CD4-positive, alpha-beta T cell (primary cell): ENCODE data around the gene FAM124A. TPM values are rescaled to one million over a fixed set of nuclear protein-coding genes. Genes with fewer than 3 reads are reported as not detected.

Source experiments
- ATAC-seq: fragments of 200-7000 bp; cut with Tn5 transposase; one replicate; pipeline ENCODE4 v1.10.0; 2022; ENCODE audit warnings: mild to moderate bottlenecking; ENCODE audit not compliant: poor library complexity
- CTCF ChIA-PET: fragments of 350-600 bp; sonication (Branson Sonifier 250); formaldehyde crosslinking; loops from one replicate; lab custom pipeline; 2021; ENCODE audit warnings: antibody characterized with exemption, inconsistent platforms; lab: Charles Lee
- POLR2A ChIA-PET: fragments of 350-600 bp; sonication (Branson Sonifier 250); formaldehyde crosslinking; loops from one replicate; lab custom pipeline; 2021; ENCODE audit warnings: antibody characterized with exemption, inconsistent platforms; lab: Charles Lee
- DNase-seq, 14 experiments: peaks; one replicate each; pipeline ENCODE4 v3.0.0-alpha.2; 2013 to 2020; ENCODE audit warnings: mixed read lengths in 2 of 14
- H3K27ac ChIP-seq, 2 donors: one replicate each; pipeline versions ENCODE4 v1.5.1 to v1.7.0; 2013; ENCODE audit warnings: low read length in 2 of 2, low read depth in 1 of 2, mild to moderate bottlenecking in 1 of 2
- H3K27me3 ChIP-seq, 2 experiments: 1 replicate in 1 of 2; 2 replicates in 1 of 2; pipeline versions ENCODE4 v1.6.1 to v1.7.0; 2013; ENCODE audit warnings: low read length in 2 of 2, control low read depth in 1 of 2, mild to moderate bottlenecking in 1 of 2, moderate library complexity in 1 of 2; ENCODE audit not compliant: insufficient read depth in 2 of 2, control insufficient read depth in 1 of 2
- H3K36me3 ChIP-seq: one replicate; pipeline ENCODE4 v1.6.1; 2013; ENCODE audit warnings: low read length, control low read depth; ENCODE audit not compliant: insufficient read depth
- H3K4me1 ChIP-seq: one replicate; pipeline ENCODE4 v1.6.1; 2013; ENCODE audit warnings: low read length, control low read depth; ENCODE audit not compliant: insufficient read depth
- H3K4me3 ChIP-seq: one replicate; pipeline ENCODE4 v1.5.1; 2013; ENCODE audit warnings: mild to moderate bottlenecking, low read length, moderate library complexity
- H3K9me3 ChIP-seq, 2 experiments: 1 replicate in 1 of 2; 2 replicates in 1 of 2; pipeline versions ENCODE4 v1.6.1 to v1.7.0; 2013; ENCODE audit warnings: low read length in 2 of 2, mild to moderate bottlenecking in 2 of 2, control low read depth in 1 of 2, moderate library complexity in 1 of 2; ENCODE audit not compliant: control insufficient read depth in 1 of 2, insufficient read depth in 1 of 2
- H3K27ac Mint-ChIP-seq: one replicate; pipeline ENCODE4 v1.8.0; 2020; ENCODE audit warnings: mixed read lengths
- H3K27me3 Mint-ChIP-seq: one replicate; pipeline ENCODE4 v1.8.0; 2021; ENCODE audit warnings: mixed read lengths
- H3K36me3 Mint-ChIP-seq: one replicate; pipeline ENCODE4 v1.8.0; 2021; ENCODE audit warnings: low read depth, mixed read lengths
- H3K4me1 Mint-ChIP-seq: one replicate; pipeline ENCODE4 v1.8.0; 2021; ENCODE audit warnings: low read depth, mixed read lengths
- H3K4me3 Mint-ChIP-seq: one replicate; pipeline ENCODE4 v1.8.0; 2020; ENCODE audit warnings: mild to moderate bottlenecking, mixed read lengths
- H3K9me3 Mint-ChIP-seq: one replicate; pipeline ENCODE4 v1.8.0; 2020; ENCODE audit warnings: mixed read lengths
- intact Hi-C, 2 experiments: fragments of 100-400 bp; cut with DNase I in 1 of 2; cut with micrococcal nuclease in 1 of 2; formaldehyde crosslinking; loops; one replicate each; pipeline versions ENCODE4 v1.15.1 to v1.9.0; 2023 to 2025; cut with DNase I, micrococcal nuclease
- total RNA-seq, 174 experiments: library from RNA in 2 of 174; stranded (reverse) in 2 of 174; gene quantifications; one replicate each; pipeline ENCODE4 v1.2.3 and lab custom pipeline; 2021 to 2026
- TF ChIP-seq, protein P1 (sequence below): fragments of 200-600 bp; IDR thresholded peaks from one replicate; pipeline ENCODE4 v1.8.0; 2022; ENCODE audit warnings: antibody characterized with exemption, mild to moderate bottlenecking

The FAM124A gene
- total RNA-seq, 2 experiments from 2014 or later = not detected

DNA sequence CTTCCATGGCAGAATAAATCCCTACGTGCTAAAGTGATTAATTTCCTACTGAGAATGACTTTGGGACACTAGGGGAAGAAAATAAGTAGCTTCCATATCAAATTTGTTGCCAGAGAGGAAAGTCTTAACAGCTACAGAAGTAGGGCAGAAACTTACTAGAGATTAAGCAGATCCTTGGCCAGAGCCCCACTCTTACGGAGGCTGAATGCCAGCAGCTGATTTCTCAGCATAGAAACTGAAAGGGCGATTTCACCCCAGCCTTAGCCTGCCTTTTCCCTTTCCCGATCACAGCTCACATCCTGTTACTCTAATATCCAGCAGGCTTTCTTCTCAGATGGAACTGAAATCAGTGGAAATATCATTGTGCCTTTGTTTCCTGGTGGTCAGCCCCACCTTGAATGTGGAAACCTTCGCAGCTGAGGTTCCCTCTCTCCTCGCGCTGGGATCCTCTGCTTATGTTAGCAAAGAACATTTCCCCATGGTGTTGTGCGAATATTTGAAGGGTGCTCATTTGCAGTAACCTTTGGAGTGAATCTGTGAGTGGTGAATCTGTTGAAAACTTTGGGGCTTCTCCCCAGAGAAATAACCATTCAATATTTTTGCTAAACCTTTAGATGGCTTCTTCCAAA is 8.4 kb downstream of the FAM124A start:
- Mint-ChIP-seq H3K27ac (no peak overlapping the region), H3K4me3 (no peak overlapping the region), H3K9me3 (no peaks in the 10 kb centered on the region), H3K36me3 (no peaks in the 10 kb centered on the region), H3K27me3 (peaks cover 69% of the 10 kb centered on the region), H3K4me1 (no peaks in the 10 kb centered on the region)
- Histone ChIP-seq H3K4me1 (no peaks in the 10 kb centered on the region), H3K27ac (no peak overlapping the region), H3K9me3 (no peaks in the 10 kb centered on the region), H3K4me3 (no peak overlapping the region), H3K27me3 (peaks cover 4 to 42% of the 10 kb centered on the region in 2 experiments), H3K36me3 (no peaks in the 10 kb centered on the region)
- ATAC-seq (no peak), DNase-seq (no peak)
- CTCF ChIA-PET = no interaction called here
- TF ChIP-seq, protein P1, sequence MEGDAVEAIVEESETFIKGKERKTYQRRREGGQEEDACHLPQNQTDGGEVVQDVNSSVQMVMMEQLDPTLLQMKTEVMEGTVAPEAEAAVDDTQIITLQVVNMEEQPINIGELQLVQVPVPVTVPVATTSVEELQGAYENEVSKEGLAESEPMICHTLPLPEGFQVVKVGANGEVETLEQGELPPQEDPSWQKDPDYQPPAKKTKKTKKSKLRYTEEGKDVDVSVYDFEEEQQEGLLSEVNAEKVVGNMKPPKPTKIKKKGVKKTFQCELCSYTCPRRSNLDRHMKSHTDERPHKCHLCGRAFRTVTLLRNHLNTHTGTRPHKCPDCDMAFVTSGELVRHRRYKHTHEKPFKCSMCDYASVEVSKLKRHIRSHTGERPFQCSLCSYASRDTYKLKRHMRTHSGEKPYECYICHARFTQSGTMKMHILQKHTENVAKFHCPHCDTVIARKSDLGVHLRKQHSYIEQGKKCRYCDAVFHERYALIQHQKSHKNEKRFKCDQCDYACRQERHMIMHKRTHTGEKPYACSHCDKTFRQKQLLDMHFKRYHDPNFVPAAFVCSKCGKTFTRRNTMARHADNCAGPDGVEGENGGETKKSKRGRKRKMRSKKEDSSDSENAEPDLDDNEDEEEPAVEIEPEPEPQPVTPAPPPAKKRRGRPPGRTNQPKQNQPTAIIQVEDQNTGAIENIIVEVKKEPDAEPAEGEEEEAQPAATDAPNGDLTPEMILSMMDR = no peak
- intact Hi-C loops = no loop called here
- POLR2A ChIA-PET = no interaction called here

DNA sequence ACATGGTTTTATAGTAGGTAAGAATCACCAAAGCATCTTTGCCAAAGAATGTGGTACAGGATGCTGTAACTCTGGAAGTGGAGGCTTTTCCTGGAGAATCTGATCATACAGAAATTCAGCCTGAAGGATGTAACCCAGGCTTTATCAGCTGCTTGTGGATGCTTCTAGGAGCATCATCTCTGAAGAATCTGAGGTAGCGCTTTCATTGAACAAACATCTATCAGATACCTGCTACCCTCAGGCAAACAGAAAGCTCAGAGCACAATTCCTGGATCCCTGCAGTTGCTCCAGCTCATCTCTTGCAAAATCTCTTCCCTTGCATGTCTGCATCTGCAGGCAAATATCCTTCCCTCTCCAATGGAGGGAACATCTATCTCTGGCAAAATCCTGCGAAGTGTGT is 9.3 kb downstream of the FAM124A start:
- Mint-ChIP-seq H3K27me3 (peaks cover 70% of the 10 kb centered on the region), H3K27ac (no peak overlapping the region), H3K4me1 (no peaks in the 10 kb centered on the region), H3K4me3 (no peak overlapping the region), H3K36me3 (no peaks in the 10 kb centered on the region), H3K9me3 (no peaks in the 10 kb centered on the region)
- Histone ChIP-seq H3K4me3 (no peak overlapping the region), H3K27me3 (peaks cover 5 to 36% of the 10 kb centered on the region in 2 experiments), H3K4me1 (no peaks in the 10 kb centered on the region), H3K36me3 (no peaks in the 10 kb centered on the region), H3K9me3 (no peaks in the 10 kb centered on the region), H3K27ac (no peak overlapping the region)
- TF ChIP-seq, protein P1 = no peak
- DNase-seq (no peak), ATAC-seq (no peak)
- intact Hi-C loops = no loop called here
- CTCF ChIA-PET = no interaction called here
- POLR2A ChIA-PET = no interaction called here

DNA sequence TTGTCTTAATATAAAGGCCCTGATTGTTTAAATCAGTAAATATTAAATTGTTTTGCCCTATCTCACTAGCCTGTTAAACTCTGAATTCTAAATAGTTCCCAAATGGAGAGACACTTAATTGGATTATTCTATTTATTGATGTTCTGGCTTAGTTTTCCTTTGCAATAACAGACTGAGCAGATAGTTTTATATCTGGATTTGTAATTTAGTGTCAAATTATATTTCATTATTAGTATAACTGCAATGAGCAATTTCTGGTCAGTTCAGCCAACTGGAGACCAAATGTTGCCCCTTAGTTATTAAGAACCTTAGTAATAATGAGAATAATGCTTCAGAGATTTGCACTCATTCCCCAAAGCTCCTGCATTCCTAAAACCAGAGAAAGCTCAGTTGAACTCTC is 10.1 kb downstream of the FAM124A start:
- H3K9me3 ChIP-seq = no peaks in the 10 kb centered on the region
- Mint-ChIP-seq H3K27ac (no peak overlapping the region), H3K4me1 (no peaks in the 10 kb centered on the region), H3K27me3 (peaks cover 65% of the 10 kb centered on the region), H3K36me3 (no peaks in the 10 kb centered on the region), H3K4me3 (no peak overlapping the region), H3K9me3 (no peaks in the 10 kb centered on the region)
- intact Hi-C loops = no loop called here
- POLR2A ChIA-PET = no interaction called here
- ATAC-seq (no peak), DNase-seq (no peak)
- no peak overlapping the region for H3K27ac ChIP-seq
- peaks cover 5 to 30% of the 10 kb centered on the region in 2 experiments for H3K27me3 ChIP-seq
- H3K4me3 ChIP-seq = no peak overlapping the region
- TF ChIP-seq, protein P1 = no peak
- CTCF ChIA-PET = no interaction called here
- no peaks in the 10 kb centered on the region for H3K36me3 ChIP-seq
- no peaks in the 10 kb centered on the region for H3K4me1 ChIP-seq
